K562 (cell line): ENCODE results near the gene ATP6V1G2. TPM values are rescaled to one million over a fixed set of nuclear protein-coding genes. Genes with fewer than 3 reads are reported as not detected.

Experiments
- ATAC-seq: fragments of 200-7000 bp; cut with Tn5 transposase; 3 replicates; pipeline ENCODE4 v1.9.1; 2020; ENCODE audit warnings: moderate library complexity
- BruUV-seq: library from RNA; stranded (reverse); fragments of 400-500 nt; replicated peaks from 2 replicates; lab custom pipeline; 2021; lab: Mats Ljungman, UMichigan
- CTCF ChIA-PET: fragments of 300-600 bp; formaldehyde crosslinking; extraction: SDS; loops from one replicate; lab custom pipeline; 2021; ENCODE audit warnings: low intra/inter-chr PET ratio; lab: Yijun Ruan, JAX
- POLR2A ChIA-PET: fragments of 300-600, 350-650 bp; sonication (Branson Sonifier 250); formaldehyde crosslinking; extraction: SDS; loops from one replicate; lab custom pipeline; 2021; ENCODE audit warnings: antibody characterized with exemption, inconsistent platforms; lab: Yijun Ruan, JAX
- DNase-seq, 4 experiments: peaks; one replicate each; pipeline versions ENCODE4 v3.0.0 to v3.0.0-alpha.2; 2011 to 2018; ENCODE audit warnings: low spot score in 3 of 4, mixed read lengths in 3 of 4; ENCODE audit errors: extremely low read depth in 1 of 4
- FAIRE-seq: peaks from 2 replicates; lab custom pipeline; 2011; peaks lifted over from hg19 to GRCh38; lab: Jason Lieb, UNC
- H2AFZ ChIP-seq: 2 replicates; pipeline ENCODE4 v1.6.0; 2011; ENCODE audit warnings: low read depth, low read length, control low read depth, inconsistent platforms
- H3K27ac ChIP-seq: fragments of 200-600 bp; 3 replicates; pipeline ENCODE4 v1.8.0; 2011; ENCODE audit warnings: low read depth, mild to moderate bottlenecking, control low read depth, inconsistent platforms, low read length, moderate library complexity, mixed read lengths; ENCODE audit errors: extremely low read depth
- H3K27me3 ChIP-seq, 2 experiments: fragments of 300-600 bp in 1 of 2; 2 replicates in 1 of 2; 3 replicates in 1 of 2; pipeline versions ENCODE4 v1.6.0 to v1.8.0; 2011; ENCODE audit warnings: inconsistent platforms in 2 of 2, low read length in 2 of 2, mild to moderate bottlenecking in 1 of 2, mixed read lengths in 1 of 2, moderate library complexity in 1 of 2; ENCODE audit not compliant: control insufficient read depth in 2 of 2, insufficient read depth in 2 of 2
- H3K36me3 ChIP-seq: fragments of 300-600 bp; 3 replicates; pipeline ENCODE4 v1.8.0; 2011; ENCODE audit warnings: mild to moderate bottlenecking, low read length, inconsistent platforms; ENCODE audit not compliant: control insufficient read depth, insufficient read depth
- H3K4me1 ChIP-seq, 2 experiments: fragments of 200-600 bp in 1 of 2; replicated peaks in 1 of 2; 2 replicates in 1 of 2; 3 replicates in 1 of 2; pipeline versions ENCODE4 v1.5.1 to v1.8.0; 2011; ENCODE audit warnings: inconsistent platforms in 2 of 2, low read length in 2 of 2, mild to moderate bottlenecking in 1 of 2, mixed read lengths in 1 of 2, moderate library complexity in 1 of 2; ENCODE audit not compliant: control insufficient read depth in 2 of 2, insufficient read depth in 2 of 2
- H3K4me2 ChIP-seq: 2 replicates; pipeline ENCODE4 v1.6.1; 2011; ENCODE audit warnings: low read length, control low read depth, inconsistent platforms, mixed read lengths; ENCODE audit not compliant: insufficient read depth
- H3K4me3 ChIP-seq: fragments of 200-600 bp; sonication (generic), shearing (Covaris generic); 2 replicates; pipeline ENCODE4 v1.5.1; 2016; ENCODE audit warnings: control low read depth, inconsistent platforms
- H3K79me2 ChIP-seq: fragments of 200-600 bp; 3 replicates; pipeline ENCODE4 v1.8.0; 2011; ENCODE audit warnings: low read length, inconsistent platforms; ENCODE audit not compliant: control insufficient read depth, insufficient read depth
- H3K9ac ChIP-seq, 2 experiments: 2 replicates each; pipeline versions ENCODE4 v1.6.0 to v1.6.1; 2011; ENCODE audit warnings: low read depth in 2 of 2, low read length in 2 of 2, control low read depth in 1 of 2, inconsistent platforms in 1 of 2, mild to moderate bottlenecking in 1 of 2, mixed read lengths in 1 of 2; ENCODE audit not compliant: insufficient read depth in 1 of 2
- H3K9me1 ChIP-seq: one replicate; pipeline ENCODE4 v1.6.0; 2011; ENCODE audit warnings: inconsistent platforms, mild to moderate bottlenecking, low read length, moderate library complexity; ENCODE audit not compliant: control insufficient read depth, insufficient read depth
- H3K9me3 ChIP-seq: replicated peaks from 2 replicates; pipeline ENCODE4 v1.5.1; 2011; ENCODE audit warnings: low read depth, low read length, inconsistent platforms; ENCODE audit not compliant: control insufficient read depth, insufficient read depth
- H4K20me1 ChIP-seq: replicated peaks from 2 replicates; pipeline ENCODE4 v1.6.1; 2011; ENCODE audit warnings: low read length, inconsistent platforms, mixed read lengths; ENCODE audit not compliant: control insufficient read depth, insufficient read depth
- CEBPG ChIP-seq, 3 experiments: fragments of 200-800 bp in 1 of 3; sonication (Bioruptor generic) in 1 of 3; sonication (generic) in 1 of 3; formaldehyde crosslinking in 1 of 3; IDR thresholded peaks in 2 of 3; conservative IDR thresholded peaks in 1 of 3; 2 replicates each; pipeline versions ENCODE4 v1.6.1 to v1.8.0; 2016 to 2022; ENCODE audit warnings: missing compliant biosample characterization in 2 of 3, missing genetic modification characterization in 2 of 3, mild to moderate bottlenecking in 1 of 3, missing genetic modification reagents in 1 of 3
- KLF16 ChIP-seq: IDR thresholded peaks from 2 replicates; pipeline ENCODE4 v1.6.1; 2016; ENCODE audit warnings: antibody characterized with exemption
- LCOR ChIP-seq: sonication (generic); formaldehyde crosslinking; IDR thresholded peaks from 2 replicates; pipeline ENCODE4 v1.8.0; 2022; ENCODE audit warnings: mild to moderate bottlenecking, missing genetic modification reagents
- NCOA2 ChIP-seq, 2 experiments: fragments of 450-650 bp; IDR thresholded peaks; 2 replicates each; pipeline ENCODE4 v1.6.1; 2018; ENCODE audit warnings: mild to moderate bottlenecking in 2 of 2, moderate library complexity in 1 of 2; ENCODE audit not compliant: partially characterized antibody in 2 of 2
- NKRF ChIP-seq: fragments of 450-650 bp; IDR thresholded peaks from 2 replicates; pipeline ENCODE4 v1.6.1; 2016; ENCODE audit warnings: borderline replicate concordance
- RBM14 ChIP-seq: fragments of 200-400 bp; formaldehyde crosslinking; IDR thresholded peaks from 2 replicates; pipeline ENCODE4 v1.6.1; 2018; ENCODE audit warnings: low read depth, mild to moderate bottlenecking, low read length, moderate library complexity, borderline replicate concordance; ENCODE audit not compliant: insufficient read depth
- SAFB2 ChIP-seq: fragments of 200-400 bp; formaldehyde crosslinking; IDR thresholded peaks from 2 replicates; pipeline ENCODE4 v1.6.1; 2018; ENCODE audit warnings: borderline replicate concordance, low read length, low read depth, moderate library complexity; ENCODE audit not compliant: severe bottlenecking
- SAP30 ChIP-seq: fragments of 200-600 bp; sonication (generic); IDR thresholded peaks from 2 replicates; pipeline ENCODE4 v1.6.1; 2012; ENCODE audit warnings: borderline replicate concordance, low read depth, mild to moderate bottlenecking, moderate library complexity, low read length, control low read depth, inconsistent platforms; ENCODE audit not compliant: insufficient read depth, poor library complexity, severe bottlenecking
- SLC30A9 ChIP-seq: fragments of 250-450 bp; sonication (Bioruptor Pico); IDR thresholded peaks from 2 replicates; pipeline ENCODE4 v1.8.0; 2022; ENCODE audit warnings: mild to moderate bottlenecking, moderate library complexity
- SRSF3 ChIP-seq: fragments of 200-400 bp; formaldehyde crosslinking; IDR thresholded peaks from 2 replicates; pipeline ENCODE4 v1.6.1; 2016; ENCODE audit warnings: mild to moderate bottlenecking, low read length, moderate library complexity; ENCODE audit not compliant: insufficient read depth
- SUPT5H ChIP-seq: fragments of 450-650 bp; IDR thresholded peaks from 2 replicates; pipeline ENCODE4 v1.6.1; 2016
- TEAD4 ChIP-seq, 2 experiments: sonication (generic) in 1 of 2; formaldehyde crosslinking in 1 of 2; IDR thresholded peaks; 2 replicates each; pipeline versions ENCODE4 v1.6.1 to v1.8.0; 2012 to 2022; ENCODE audit warnings: borderline replicate concordance in 1 of 2, inconsistent platforms in 1 of 2, low read length in 1 of 2, mild to moderate bottlenecking in 1 of 2, missing genetic modification reagents in 1 of 2
- TSC22D4 ChIP-seq: fragments of 450-650 bp; IDR thresholded peaks from 2 replicates; pipeline ENCODE4 v1.6.1; 2016; ENCODE audit warnings: missing genetic modification characterization, missing biosample characterization, control low read depth
- ZFP30 ChIP-seq: fragments of 250-450 bp; sonication (Bioruptor Pico); IDR thresholded peaks from 2 replicates; pipeline ENCODE4 v1.8.0; 2022; ENCODE audit warnings: moderate library complexity, mild to moderate bottlenecking, inconsistent platforms, borderline replicate concordance
- ZFP91 ChIP-seq: sonication (generic); formaldehyde crosslinking; IDR thresholded peaks from 2 replicates; pipeline ENCODE4 v1.8.0; 2022; ENCODE audit warnings: mild to moderate bottlenecking, missing genetic modification reagents
- ZNF197 ChIP-seq: fragments of 200-800 bp; sonication (Bioruptor generic); IDR thresholded peaks from 2 replicates; pipeline ENCODE4 v1.6.1; 2016; ENCODE audit warnings: low read depth, missing genetic modification characterization, missing compliant biosample characterization
- WGBS: fragments of 100-300 bp; shearing (Covaris generic); methylation state at CpG from one replicate; pipeline ENCODE4 v1.1.6; 2016; ENCODE audit warnings: low coverage, mixed read lengths; ENCODE audit not compliant: insufficient coverage; ENCODE audit errors: missing lambda C conversion rate; 5-methylcytosine and 5-hydroxymethylcytosine counted together
- in situ Hi-C: fragments of 300-500 bp; cut with MboI; formaldehyde crosslinking; loops from 4 replicates; pipeline ENCODE4 v1.15.0; 2018; ENCODE audit warnings: inconsistent platforms, mixed read lengths
- intact Hi-C: fragments of 100-400 bp; cut with micrococcal nuclease; formaldehyde crosslinking; loops from 2 replicates; pipeline ENCODE4 v1.14.2; 2022
- polyA plus RNA-seq, 8 experiments: library from polyadenylated mRNA; depleted of rRNA in 4 of 8; stranded (reverse) in 5 of 8; unstranded in 3 of 8; fragments of >200 nt; fragmentation: Nextera tagmentation in 2 of 8; fragmentation: Illumina TruSeq in 1 of 8; extraction: Ambion mirVana in 2 of 8; extraction: Trizol in 1 of 8; gene quantifications; 2 replicates each; pipeline versions ENCODE4 v1.2.1 to v1.2.3, GENCODE V29; 2011 to 2014; ENCODE audit warnings: inconsistent platforms in 1 of 8, missing spikeins in 1 of 8
- total RNA-seq, 7 experiments: library from RNA; depleted of rRNA in 6 of 7; stranded (reverse); fragments of >200 nt in 6 of 7; fragmentation: Illumina TruSeq in 2 of 7; extraction: Trizol in 2 of 7; gene quantifications; 2 replicates each; pipeline versions ENCODE4 v1.2.1 to v1.2.3, GENCODE V29; 2011 to 2021; ENCODE audit warnings: low replicate concordance in 1 of 7

The ATP6V1G2 gene
- total and polyA plus RNA-seq, 9 of the 15 experiments (the other 6 are each of a cell fraction or from before 2014, with no cell fraction given): 0.14 to 1.5 (median 0.33) TPM

- H2AFZ ChIP-seq: no peak overlapping the region
- H3K27me3 ChIP-seq: no peaks in the 10 kb centered on the region
- peaks cover 2% of the 10 kb centered on the region for H3K9me1 ChIP-seq
- no peak overlapping the region for H3K4me3 ChIP-seq
- H3K9ac ChIP-seq: peak overlapping the region in 1 of 2 experiments; percentile 53; a peak in 2 of 4 replicates
- POLR2A ChIA-PET: interaction anchor here (0.6 to 6.3 kb wide), 12 partner anchors 10 to 1010 kb away, joined by 3 to 107 read pairs (median 4); partner anchors contain the start of genes DDX39B, MICB and VARS2
- H3K9me3 ChIP-seq: no peaks in the 10 kb centered on the region
- H3K79me2 ChIP-seq: peaks cover 14% of the 10 kb centered on the region; the same call in 2 of the 3 replicates
- FAIRE-seq: no peak
- ATAC-seq: peak; percentile 48
- H3K4me1 ChIP-seq: peaks cover 10 to 23% of the 10 kb centered on the region in 2 experiments
- in situ Hi-C loops (loop anchor here (5.0 to 25.0 kb wide), 2 partner anchors 32 to 1433 kb away; partner anchors contain the start of genes BRD2, HLA-DMA and MICB), intact Hi-C loops (loop anchor here (5.0 kb wide), 1 partner anchor 37 kb away; no protein-coding TSS in a partner anchor)
- H3K27ac ChIP-seq: peak overlapping the region; percentile 11; the same call in 1 of the 3 replicates
- 57% methylated on average over 12 of the region's 12 CpGs for WGBS
- no peak for DNase-seq
- no TSS peak for BruUV-seq
- H4K20me1 ChIP-seq: peaks cover 20% of the 10 kb centered on the region; the same call in 1 of the 2 replicates
- H3K4me2 ChIP-seq: no peak overlapping the region
- H3K36me3 ChIP-seq: peaks cover 51% of the 10 kb centered on the region
- CTCF ChIA-PET: no interaction called here
- TF ChIP-seq LCOR (0 out of 2 replicates have a peak, but pooled peaks have one; percentile 20), RBM14 (no peak), NCOA2 (IDR thresholded peaks at IDR 0.05; ENCODE audit: partially characterized antibody in 2 of 2) (no peak), NKRF (no peak), SUPT5H (peak; percentile 90), SAFB2 (no peak), TSC22D4 (tag) (no peak), SRSF3 (no peak), CEBPG (CRISPR knock-in tag; IDR thresholded peaks at IDR 0.05) (no peak), CEBPG (tag; conservative IDR thresholded peaks at IDR 0.05 in 1 of 2, IDR thresholded peaks at IDR 0.05 in 1 of 2) (no peak), SLC30A9 (CRISPR knock-in tag) (no peak), ZNF197 (CRISPR knock-in tag) (no peak), ZFP30 (CRISPR knock-in tag) (no peak), ZFP91 (CRISPR knock-in tag) (no peak), SAP30 (no peak), KLF16 (no peak), TEAD4 (IDR thresholded peaks at IDR 0.05; ENCODE audit: low read length) (no peak), TEAD4 (CRISPR knock-in tag; IDR thresholded peaks at IDR 0.05; ENCODE audit: borderline replicate concordance) (no peak)
These were observed 16.9 kb downstream of the ATP6V1G2 start for GRCh38 chr6:31529329-31530150.
